ENCODE measurements around the gene RNASEH1. TPM values are rescaled to one million over a fixed set of nuclear protein-coding genes. Genes with fewer than 3 reads are reported as not detected.

RNASEH1 gene
- total RNA-seq, 4 donors from 2014 or later, result 21.6 to 31.0 (median 26.1) TPM

GRCh38 chr2:3588084-3588483 is 30.0 kb upstream of the RNASEH1 start:
- WGBS, 2 donors, result 85 to 93% methylated on average over 7 of the region's 7 CpGs

GRCh38 chr2:3587432-3587831 is 29.3 kb upstream of the RNASEH1 start:
- H3K4me3 ChIP-seq, result no peak overlapping the region
- H3K4me1 ChIP-seq, result peaks cover 0 to 17% (median 0%) of the 10 kb centered on the region in 4 donors
- no peak for DNase-seq (ENCODE audit: low spot score in 2 of 2)
- peaks cover 0 to 31% (median 0%) of the 10 kb centered on the region in 3 donors for H3K36me3 ChIP-seq
- H3K27ac ChIP-seq, result no peak overlapping the region
- no peaks in the 10 kb centered on the region for H3K27me3 ChIP-seq
- 88 to 90% methylated on average over 6 of the region's 6 CpGs for WGBS, 2 donors
- TF ChIP-seq POLR2A (IDR thresholded peaks at IDR 0.05) (no peak), EP300 (IDR thresholded peaks at IDR 0.05) (no peak), CTCF (IDR thresholded peaks at IDR 0.05) (no peak)
- no peaks in the 10 kb centered on the region for H3K9me3 ChIP-seq

More at GRCh38 chr2:3588084-3588483, 30.0 kb upstream of the RNASEH1 start:
- TF ChIP-seq POLR2A (IDR thresholded peaks at IDR 0.05) (no peak), EP300 (IDR thresholded peaks at IDR 0.05) (no peak), CTCF (IDR thresholded peaks at IDR 0.05) (no peak)
- peaks cover 0 to 17% (median 0%) of the 10 kb centered on the region in 4 donors for H3K4me1 ChIP-seq
- H3K9me3 ChIP-seq, result no peaks in the 10 kb centered on the region
- no peak overlapping the region for H3K27ac ChIP-seq
- no peaks in the 10 kb centered on the region for H3K27me3 ChIP-seq
- H3K36me3 ChIP-seq, result peaks cover 0 to 25% (median 0%) of the 10 kb centered on the region in 3 donors
- H3K4me3 ChIP-seq, result no peak overlapping the region
- no peak for DNase-seq (ENCODE audit: low spot score in 2 of 2)

GRCh38 chr2:3587021-3587420 is 28.9 kb upstream of the RNASEH1 start:
- peaks cover 0 to 17% (median 0%) of the 10 kb centered on the region in 4 donors for H3K4me1 ChIP-seq
- H3K27ac ChIP-seq, result no peak overlapping the region
- 84 to 85% methylated on average over 5 of the region's 5 CpGs for WGBS, 2 donors
- no peaks in the 10 kb centered on the region for H3K27me3 ChIP-seq
- H3K4me3 ChIP-seq, result no peak overlapping the region
- H3K36me3 ChIP-seq, result peaks cover 0 to 35% (median 0%) of the 10 kb centered on the region in 3 donors
- H3K9me3 ChIP-seq, result no peaks in the 10 kb centered on the region
- DNase-seq (ENCODE audit: low spot score in 2 of 2), result no peak
- TF ChIP-seq EP300 (IDR thresholded peaks at IDR 0.05) (no peak), CTCF (IDR thresholded peaks at IDR 0.05) (no peak), POLR2A (IDR thresholded peaks at IDR 0.05) (no peak)

GRCh38 chr2:3586220-3586619 is 28.1 kb upstream of the RNASEH1 start:
- DNase-seq (ENCODE audit: low spot score in 2 of 2), result no peak
- H3K36me3 ChIP-seq, result peaks cover 0 to 43% (median 4%) of the 10 kb centered on the region in 3 donors
- H3K27ac ChIP-seq, result peak overlapping the region; percentile 1 to 81 (median 78)
- H3K9me3 ChIP-seq, result no peaks in the 10 kb centered on the region
- H3K27me3 ChIP-seq, result no peaks in the 10 kb centered on the region
- no peak overlapping the region for H3K4me3 ChIP-seq
- 83 to 90% methylated on average over 15 to 16 of the region's 16 CpGs for WGBS, 2 donors
- H3K4me1 ChIP-seq, result peaks cover 0 to 17% (median 0%) of the 10 kb centered on the region in 4 donors
- TF ChIP-seq CTCF (IDR thresholded peaks at IDR 0.05) (no peak), POLR2A (IDR thresholded peaks at IDR 0.05) (no peak), EP300 (IDR thresholded peaks at IDR 0.05) (no peak)

- H3K27me3 ChIP-seq, result no peaks in the 10 kb centered on the region
- TF ChIP-seq CTCF (IDR thresholded peaks at IDR 0.05) (no peak), POLR2A (IDR thresholded peaks at IDR 0.05) (peak in 1 of 2 donors; percentile 15), EP300 (IDR thresholded peaks at IDR 0.05) (peak in 1 of 2 donors; percentile 29)
- H3K36me3 ChIP-seq, result peaks cover 0 to 50% (median 4%) of the 10 kb centered on the region in 3 donors
- DNase-seq (ENCODE audit: low spot score in 2 of 2), result peak; percentile 35 to 40
- 34 to 57% methylated on average over 18 to 29 of the region's 29 CpGs for WGBS, 2 donors
- H3K4me3 ChIP-seq, result peak overlapping the region in 2 of 4 donors; percentile 16 to 28
- H3K9me3 ChIP-seq, result no peaks in the 10 kb centered on the region
- H3K27ac ChIP-seq, result peak overlapping the region; percentile 1 to 81 (median 78)
- peaks cover 0 to 17% (median 0%) of the 10 kb centered on the region in 4 donors for H3K4me1 ChIP-seq
Observed at GRCh38 chr2:3585261-3586109, 27.4 kb upstream of the RNASEH1 start.
